Measurements from ENCODE around the gene RTEL1. TPM values are rescaled to one million over a fixed set of nuclear protein-coding genes. Genes with fewer than 3 reads are reported as not detected.

The RTEL1 gene
- total RNA-seq, 2 donors from 2014 or later, result 37.8 to 114 TPM

DNA sequence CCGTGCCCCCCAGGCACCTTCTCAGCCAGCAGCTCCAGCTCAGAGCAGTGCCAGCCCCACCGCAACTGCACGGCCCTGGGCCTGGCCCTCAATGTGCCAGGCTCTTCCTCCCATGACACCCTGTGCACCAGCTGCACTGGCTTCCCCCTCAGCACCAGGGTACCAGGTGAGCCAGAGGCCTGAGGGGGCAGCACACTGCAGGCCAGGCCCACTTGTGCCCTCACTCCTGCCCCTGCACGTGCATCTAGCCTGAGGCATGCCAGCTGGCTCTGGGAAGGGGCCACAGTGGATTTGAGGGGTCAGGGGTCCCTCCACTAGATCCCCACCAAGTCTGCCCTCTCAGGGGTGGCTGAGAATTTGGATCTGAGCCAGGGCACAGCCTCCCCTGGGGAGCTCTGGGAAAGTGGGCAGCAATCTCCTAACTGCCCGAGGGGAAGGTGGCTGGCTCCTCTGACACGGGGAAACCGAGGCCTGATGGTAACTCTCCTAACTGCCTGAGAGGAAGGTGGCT lies 39.3 kb downstream of the RTEL1 start:
- H3K27ac ChIP-seq, result no peak overlapping the region
- H3K4me1 ChIP-seq (ENCODE audit: control insufficient read depth in 1 of 2, low read depth in 2 of 2), result peaks cover 25 to 46% of the 10 kb centered on the region in 2 donors
- ATAC-seq (ENCODE audit: insufficient number of reproducible peaks, low FRiP score, low read depth), result no peak

DNA sequence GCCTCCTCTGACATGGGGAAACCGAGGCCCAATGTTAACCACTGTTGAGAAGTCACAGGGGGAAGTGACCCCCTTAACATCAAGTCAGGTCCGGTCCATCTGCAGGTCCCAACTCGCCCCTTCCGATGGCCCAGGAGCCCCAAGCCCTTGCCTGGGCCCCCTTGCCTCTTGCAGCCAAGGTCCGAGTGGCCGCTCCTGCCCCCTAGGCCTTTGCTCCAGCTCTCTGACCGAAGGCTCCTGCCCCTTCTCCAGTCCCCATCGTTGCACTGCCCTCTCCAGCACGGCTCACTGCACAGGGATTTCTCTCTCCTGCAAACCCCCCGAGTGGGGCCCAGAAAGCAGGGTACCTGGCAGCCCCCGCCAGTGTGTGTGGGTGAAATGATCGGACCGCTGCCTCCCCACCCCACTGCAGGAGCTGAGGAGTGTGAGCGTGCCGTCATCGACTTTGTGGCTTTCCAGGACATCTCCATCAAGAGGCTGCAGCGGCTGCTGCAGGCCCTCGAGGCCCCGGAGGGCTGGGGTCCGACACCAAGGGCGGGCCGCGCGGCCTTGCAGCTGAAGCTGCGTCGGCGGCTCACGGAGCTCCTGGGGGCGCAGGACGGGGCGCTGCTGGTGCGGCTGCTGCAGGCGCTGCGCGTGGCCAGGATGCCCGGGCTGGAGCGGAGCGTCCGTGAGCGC lies 39.9 kb downstream of the RTEL1 start:
- peaks cover 25 to 46% of the 10 kb centered on the region in 2 donors for H3K4me1 ChIP-seq (ENCODE audit: control insufficient read depth in 1 of 2, low read depth in 2 of 2)
- H3K36me3 ChIP-seq, result peaks cover 7% of the 10 kb centered on the region
- H3K4me3 ChIP-seq, result no peak overlapping the region

More for the DNA sequence above, 39.3 kb downstream of the RTEL1 start:
- Histone ChIP-seq H3K27me3 (replicated peaks; ENCODE audit: insufficient read depth) (no peaks in the 10 kb centered on the region), H3K36me3 (peaks cover 7% of the 10 kb centered on the region), H3K9me3 (no peaks in the 10 kb centered on the region), H3K4me3 (peak overlapping the region; percentile 51)
- TF ChIP-seq, protein P1, sequence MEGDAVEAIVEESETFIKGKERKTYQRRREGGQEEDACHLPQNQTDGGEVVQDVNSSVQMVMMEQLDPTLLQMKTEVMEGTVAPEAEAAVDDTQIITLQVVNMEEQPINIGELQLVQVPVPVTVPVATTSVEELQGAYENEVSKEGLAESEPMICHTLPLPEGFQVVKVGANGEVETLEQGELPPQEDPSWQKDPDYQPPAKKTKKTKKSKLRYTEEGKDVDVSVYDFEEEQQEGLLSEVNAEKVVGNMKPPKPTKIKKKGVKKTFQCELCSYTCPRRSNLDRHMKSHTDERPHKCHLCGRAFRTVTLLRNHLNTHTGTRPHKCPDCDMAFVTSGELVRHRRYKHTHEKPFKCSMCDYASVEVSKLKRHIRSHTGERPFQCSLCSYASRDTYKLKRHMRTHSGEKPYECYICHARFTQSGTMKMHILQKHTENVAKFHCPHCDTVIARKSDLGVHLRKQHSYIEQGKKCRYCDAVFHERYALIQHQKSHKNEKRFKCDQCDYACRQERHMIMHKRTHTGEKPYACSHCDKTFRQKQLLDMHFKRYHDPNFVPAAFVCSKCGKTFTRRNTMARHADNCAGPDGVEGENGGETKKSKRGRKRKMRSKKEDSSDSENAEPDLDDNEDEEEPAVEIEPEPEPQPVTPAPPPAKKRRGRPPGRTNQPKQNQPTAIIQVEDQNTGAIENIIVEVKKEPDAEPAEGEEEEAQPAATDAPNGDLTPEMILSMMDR (IDR thresholded peaks at IDR 0.05), result no peak
- no peak for DNase-seq (ENCODE audit: low spot score)

DNA sequence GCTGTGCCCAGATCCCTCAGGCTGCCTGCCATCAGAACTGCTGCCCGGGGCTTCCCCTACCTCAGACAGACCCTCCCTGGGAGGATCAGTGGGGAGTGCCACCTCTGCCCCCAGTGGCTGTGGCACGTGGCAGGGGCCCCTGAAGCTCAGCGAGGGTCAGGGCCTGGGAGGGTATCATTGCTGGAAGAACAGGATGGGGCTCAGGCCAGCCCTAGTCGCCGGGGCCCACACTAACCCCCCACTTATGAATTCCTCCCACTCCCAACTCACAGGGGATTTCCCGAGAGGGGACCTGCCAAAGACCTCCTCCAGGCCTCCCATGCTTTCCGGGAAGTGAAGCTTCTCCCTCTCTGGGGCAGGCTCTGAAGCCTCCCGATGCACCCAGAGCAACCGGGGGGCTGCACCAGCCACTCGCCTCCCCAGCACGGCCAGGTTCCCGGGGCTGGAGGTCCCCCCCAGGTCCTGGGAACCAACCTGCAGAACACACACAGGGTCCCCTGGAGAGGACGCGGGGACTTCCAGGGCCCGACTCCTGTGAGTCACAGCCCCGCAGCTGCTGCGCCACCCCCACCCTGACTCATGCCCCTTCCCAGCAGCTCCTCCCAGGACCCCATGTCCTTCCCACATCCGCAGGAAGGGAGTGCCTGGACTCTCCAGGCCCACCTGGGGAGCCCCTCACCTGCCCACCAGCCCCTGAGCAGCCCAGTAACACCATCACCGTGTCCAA lies 40.8 kb downstream of the RTEL1 start:
- TF ChIP-seq, protein P1 (IDR thresholded peaks at IDR 0.05), result no peak
- Histone ChIP-seq H3K36me3 (peaks cover 7% of the 10 kb centered on the region), H3K27me3 (replicated peaks; ENCODE audit: insufficient read depth) (no peaks in the 10 kb centered on the region), H3K9me3 (no peaks in the 10 kb centered on the region), H3K4me1 (ENCODE audit: control insufficient read depth in 1 of 2, low read depth in 2 of 2) (peaks cover 25 to 46% of the 10 kb centered on the region in 2 donors), H3K27ac (peak overlapping the region; percentile 51 to 78), H3K4me3 (peak overlapping the region; percentile 40)
- no peak for DNase-seq (ENCODE audit: low spot score)
- ATAC-seq (ENCODE audit: insufficient number of reproducible peaks, low FRiP score, low read depth), result peak; percentile 34

More for the DNA sequence above, 39.9 kb downstream of the RTEL1 start:
- TF ChIP-seq, protein P1 (IDR thresholded peaks at IDR 0.05), result no peak
- H3K27me3 ChIP-seq (replicated peaks; ENCODE audit: insufficient read depth), result no peaks in the 10 kb centered on the region
- H3K9me3 ChIP-seq, result no peaks in the 10 kb centered on the region
- no peak for DNase-seq (ENCODE audit: low spot score)
- no peak overlapping the region for H3K27ac ChIP-seq
- no peak for ATAC-seq (ENCODE audit: insufficient number of reproducible peaks, low FRiP score, low read depth)

DNA sequence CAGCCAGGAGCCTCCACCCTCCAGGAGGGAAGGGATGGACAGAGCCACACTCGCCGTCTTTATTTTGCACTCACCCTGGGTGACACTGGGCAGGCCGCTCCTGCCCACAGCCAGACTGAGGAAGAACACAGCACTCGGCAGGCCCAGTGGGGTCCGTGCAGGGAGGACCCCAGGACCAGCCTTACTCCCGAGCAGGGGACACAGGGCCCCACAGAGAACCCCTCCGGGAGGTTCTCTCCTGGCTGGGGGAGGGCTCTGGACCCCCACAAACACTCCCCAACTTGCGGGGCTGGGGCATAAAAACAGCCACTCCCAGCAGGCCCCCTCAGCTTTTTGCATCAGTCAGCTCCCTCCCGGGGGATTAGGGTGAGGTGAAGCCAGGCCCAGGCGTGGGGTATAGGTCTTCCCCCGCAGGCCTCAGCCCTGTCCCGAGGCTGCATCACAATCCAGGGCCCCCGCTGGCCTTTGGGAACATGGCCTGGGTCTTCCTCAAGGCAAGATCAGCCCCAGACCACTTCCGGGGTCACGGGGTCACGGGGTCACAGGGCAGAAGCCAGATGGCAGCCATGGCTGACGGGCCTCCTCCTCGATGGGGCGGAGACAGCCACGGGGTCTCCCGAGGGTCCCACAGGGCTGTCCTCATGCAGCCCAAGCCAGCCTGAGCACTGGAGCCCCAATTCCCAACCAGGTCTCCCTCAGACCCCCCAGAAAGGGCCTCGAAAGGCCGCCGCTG lies 41.5 kb downstream of the RTEL1 start:
- Histone ChIP-seq H3K9me3 (no peaks in the 10 kb centered on the region), H3K27me3 (replicated peaks; ENCODE audit: insufficient read depth) (no peaks in the 10 kb centered on the region), H3K27ac (peak overlapping the region; percentile 51 to 78), H3K4me3 (peak overlapping the region; percentile 40), H3K4me1 (ENCODE audit: control insufficient read depth in 1 of 2, low read depth in 2 of 2) (peaks cover 25 to 46% of the 10 kb centered on the region in 2 donors), H3K36me3 (peaks cover 12% of the 10 kb centered on the region)
- TF ChIP-seq, protein P1 (IDR thresholded peaks at IDR 0.05), result no peak
- ATAC-seq (ENCODE audit: insufficient number of reproducible peaks, low FRiP score, low read depth) (no peak), DNase-seq (ENCODE audit: low spot score) (no peak)

All from thoracic aorta (tissue), 2 donors.